ENCODE measurements around the gene CASP2. TPM values are rescaled to one million over a fixed set of nuclear protein-coding genes. Genes with fewer than 3 reads are reported as not detected.

The CASP2 gene
- total RNA-seq, 6 experiments from 2014 or later: 22.4 to 29.6 (median 25.0) TPM

DNA sequence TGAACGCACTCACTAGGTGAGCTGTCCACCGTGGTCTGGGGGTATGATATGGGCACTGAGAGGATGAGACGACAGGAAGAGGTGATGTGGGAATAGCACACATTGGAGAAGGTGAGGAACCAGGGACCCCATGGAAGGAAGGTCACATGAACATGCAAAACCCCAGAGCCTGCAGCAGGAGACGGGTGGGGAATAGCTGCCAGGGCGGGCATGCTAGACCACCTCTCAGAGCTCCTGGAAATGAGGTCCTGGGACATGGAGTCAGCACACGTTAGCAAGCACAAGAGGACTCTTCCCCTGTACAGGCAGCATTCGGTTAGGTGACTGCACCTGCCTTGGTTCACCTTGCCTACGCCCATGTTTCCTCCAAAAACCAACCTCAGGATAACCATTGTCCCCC is 66.2 kb downstream of the CASP2 start:
- Mint-ChIP-seq H3K27ac (no peak overlapping the region), H3K9me3 (no peaks in the 10 kb centered on the region), H3K4me3 (no peak overlapping the region), H3K27me3 (ENCODE audit: insufficient read depth) (peaks cover 36% of the 10 kb centered on the region), H3K36me3 (ENCODE audit: low read depth) (no peaks in the 10 kb centered on the region), H3K4me1 (ENCODE audit: low read depth) (no peaks in the 10 kb centered on the region)
- no peak for DNase-seq
- TF ChIP-seq, protein P1, sequence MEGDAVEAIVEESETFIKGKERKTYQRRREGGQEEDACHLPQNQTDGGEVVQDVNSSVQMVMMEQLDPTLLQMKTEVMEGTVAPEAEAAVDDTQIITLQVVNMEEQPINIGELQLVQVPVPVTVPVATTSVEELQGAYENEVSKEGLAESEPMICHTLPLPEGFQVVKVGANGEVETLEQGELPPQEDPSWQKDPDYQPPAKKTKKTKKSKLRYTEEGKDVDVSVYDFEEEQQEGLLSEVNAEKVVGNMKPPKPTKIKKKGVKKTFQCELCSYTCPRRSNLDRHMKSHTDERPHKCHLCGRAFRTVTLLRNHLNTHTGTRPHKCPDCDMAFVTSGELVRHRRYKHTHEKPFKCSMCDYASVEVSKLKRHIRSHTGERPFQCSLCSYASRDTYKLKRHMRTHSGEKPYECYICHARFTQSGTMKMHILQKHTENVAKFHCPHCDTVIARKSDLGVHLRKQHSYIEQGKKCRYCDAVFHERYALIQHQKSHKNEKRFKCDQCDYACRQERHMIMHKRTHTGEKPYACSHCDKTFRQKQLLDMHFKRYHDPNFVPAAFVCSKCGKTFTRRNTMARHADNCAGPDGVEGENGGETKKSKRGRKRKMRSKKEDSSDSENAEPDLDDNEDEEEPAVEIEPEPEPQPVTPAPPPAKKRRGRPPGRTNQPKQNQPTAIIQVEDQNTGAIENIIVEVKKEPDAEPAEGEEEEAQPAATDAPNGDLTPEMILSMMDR (IDR thresholded peaks at IDR 0.05): no peak

DNA sequence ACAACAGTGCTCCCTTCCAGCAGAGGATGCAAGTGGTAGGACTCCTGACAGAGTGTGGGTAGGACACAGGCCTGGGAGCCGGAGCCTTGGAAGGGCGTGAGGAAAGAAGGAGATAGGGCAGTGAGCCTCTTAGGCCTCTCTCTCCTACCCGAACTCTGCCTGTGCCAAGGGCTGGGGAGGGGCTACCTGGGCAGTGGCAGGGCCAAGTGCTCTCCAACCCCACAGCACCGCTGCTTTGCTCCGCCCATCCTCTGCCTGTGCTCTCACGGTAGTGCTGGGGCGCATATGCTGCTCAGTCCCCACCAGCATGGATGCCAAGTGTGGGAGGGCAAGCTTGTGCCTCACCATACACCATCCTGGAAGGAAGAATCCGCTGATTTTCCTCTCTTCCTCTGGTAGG is 66.8 kb downstream of the CASP2 start:
- no peaks in the 10 kb centered on the region for H3K9me3 Mint-ChIP-seq

DNA sequence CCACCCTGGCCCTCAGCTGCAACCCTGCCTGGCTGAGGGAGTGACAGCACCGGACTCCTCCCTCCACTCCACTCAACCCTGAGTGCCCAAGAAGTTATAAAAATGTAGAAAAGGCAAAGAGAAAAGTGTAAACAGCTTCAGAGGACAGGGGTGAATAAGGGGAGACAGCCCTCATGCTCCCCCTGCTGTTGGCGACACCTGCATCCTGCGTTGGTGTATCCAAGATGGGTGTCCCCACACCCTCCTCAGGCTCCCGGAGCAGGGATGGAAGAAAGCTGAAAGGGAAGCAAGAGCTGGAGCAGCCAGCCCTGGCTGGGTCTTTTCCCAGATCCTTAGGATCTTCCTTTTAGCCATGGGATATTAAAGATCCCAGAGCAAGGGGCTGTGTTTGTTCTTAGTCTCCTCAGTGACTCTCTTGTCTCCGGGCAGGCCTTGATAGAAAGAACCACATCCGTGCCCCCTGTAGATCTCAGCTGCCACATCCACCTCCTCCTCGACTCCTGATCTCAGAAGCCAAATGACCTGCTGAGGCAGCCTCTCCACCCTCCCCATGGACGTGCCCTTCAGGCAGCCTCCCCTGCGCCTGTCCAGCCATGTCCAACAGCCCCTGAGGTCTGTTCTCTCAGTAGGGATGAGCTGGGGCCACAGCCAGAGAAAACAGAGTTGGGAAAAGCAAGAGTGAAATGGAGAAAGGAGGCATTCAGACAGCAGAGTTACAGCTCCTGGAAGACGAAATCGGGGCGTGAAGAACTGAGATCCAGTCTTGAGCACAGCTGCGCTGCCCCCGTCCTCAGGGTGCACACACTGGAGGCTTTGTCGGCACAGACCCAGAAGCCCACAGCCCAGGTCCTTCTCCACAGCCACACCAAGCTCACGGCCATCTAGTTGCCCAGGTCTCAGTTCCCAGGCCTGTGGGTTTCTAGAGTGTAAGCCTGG is 67.6 kb downstream of the CASP2 start:
- Mint-ChIP-seq H3K4me3 (no peak overlapping the region), H3K9me3 (no peaks in the 10 kb centered on the region), H3K4me1 (ENCODE audit: low read depth) (no peaks in the 10 kb centered on the region), H3K36me3 (ENCODE audit: low read depth) (no peaks in the 10 kb centered on the region), H3K27me3 (ENCODE audit: insufficient read depth) (peaks cover 44% of the 10 kb centered on the region), H3K27ac (no peak overlapping the region)
- TF ChIP-seq, protein P1 (IDR thresholded peaks at IDR 0.05): no peak; the same call in 1 of the 2 replicates
- DNase-seq: no peak

More for the DNA sequence above, 66.8 kb downstream of the CASP2 start:
- H3K36me3 Mint-ChIP-seq (ENCODE audit: low read depth): no peaks in the 10 kb centered on the region
- TF ChIP-seq, protein P1 (IDR thresholded peaks at IDR 0.05): no peak
- H3K27ac Mint-ChIP-seq: no peak overlapping the region
- H3K27me3 Mint-ChIP-seq (ENCODE audit: insufficient read depth): peaks cover 37% of the 10 kb centered on the region
- H3K4me1 Mint-ChIP-seq (ENCODE audit: low read depth): no peaks in the 10 kb centered on the region
- H3K4me3 Mint-ChIP-seq: no peak overlapping the region
- DNase-seq: no peak

DNA sequence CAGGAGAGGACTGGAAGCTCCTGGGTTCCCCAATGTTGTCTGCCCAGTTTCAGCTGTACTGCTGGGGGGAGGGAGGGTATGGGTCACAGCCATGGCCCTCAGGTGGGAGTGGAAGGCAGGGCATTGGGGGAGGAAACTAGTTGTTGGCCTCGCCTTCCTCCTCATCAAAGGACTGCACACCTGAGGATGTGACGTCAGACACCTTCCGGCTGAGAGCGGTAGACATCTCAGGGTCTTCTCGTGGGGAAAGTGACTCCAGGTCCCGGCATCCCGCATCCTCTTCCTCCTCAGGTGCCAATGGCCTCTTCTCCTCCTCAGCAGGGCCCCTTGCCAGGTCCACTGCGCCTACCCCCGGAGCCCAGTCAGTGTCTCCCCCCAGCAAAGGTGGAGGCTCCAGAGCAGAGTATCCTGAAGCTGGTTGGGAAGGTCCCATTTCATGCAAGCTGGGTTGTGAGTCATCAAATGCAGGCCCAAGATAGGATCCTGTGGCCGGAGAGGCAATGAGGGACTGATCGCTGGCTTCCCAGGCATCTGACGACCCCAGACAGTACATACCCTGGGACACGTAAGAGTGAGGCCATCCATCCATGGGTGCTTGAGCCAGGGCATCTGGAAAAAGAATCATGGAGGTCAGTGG is 68.4 kb downstream of the CASP2 start:
- peaks cover 39% of the 10 kb centered on the region for H3K27me3 Mint-ChIP-seq (ENCODE audit: insufficient read depth)
- no peaks in the 10 kb centered on the region for H3K4me1 Mint-ChIP-seq (ENCODE audit: low read depth)
- DNase-seq: no peak
- no peaks in the 10 kb centered on the region for H3K36me3 Mint-ChIP-seq (ENCODE audit: low read depth)
- H3K27ac Mint-ChIP-seq: no peak overlapping the region
- TF ChIP-seq, protein P1 (IDR thresholded peaks at IDR 0.05): no peak
- H3K9me3 Mint-ChIP-seq: no peaks in the 10 kb centered on the region
- no peak overlapping the region for H3K4me3 Mint-ChIP-seq

Other genes with a start within 250 kb of the CASP2 start
- not detected for gene OR6V1, start 236.0 kb upstream of the CASP2 start, total RNA-seq (2021; fragmentation: NEBNext Ultra II Directional; extraction: Animal tissue kit (Norgen Biotek cat#: 25700))
- gene PIP, start 156.3 kb upstream of the CASP2 start, total RNA-seq (2021; fragmentation: NEBNext Ultra II Directional; extraction: Animal tissue kit (Norgen Biotek cat#: 25700)): not detected
- gene TAS2R39, start 104.9 kb upstream of the CASP2 start, total RNA-seq (2021; fragmentation: NEBNext Ultra II Directional; extraction: Animal tissue kit (Norgen Biotek cat#: 25700)): not detected
- gene TAS2R40, start 66.3 kb upstream of the CASP2 start, total RNA-seq (2021; fragmentation: NEBNext Ultra II Directional; extraction: Animal tissue kit (Norgen Biotek cat#: 25700)): not detected
- gene GSTK1, start 24.9 kb upstream of the CASP2 start, total RNA-seq (2021; fragmentation: NEBNext Ultra II Directional; extraction: Animal tissue kit (Norgen Biotek cat#: 25700)): 100 to 1,000 TPM in 2 of 6 experiments, 10 to 100 TPM in 4; 85.6 to 102 (median 89.4) TPM
- under 1 TPM in 1 of 6 experiments, not detected in 5; 0.25 TPM for gene TMEM139, start 3.4 kb upstream of the CASP2 start, total RNA-seq (2021; fragmentation: NEBNext Ultra II Directional; extraction: Animal tissue kit (Norgen Biotek cat#: 25700))
- not detected for gene CLCN1, start 27.8 kb downstream of the CASP2 start, total RNA-seq (2021; fragmentation: NEBNext Ultra II Directional; extraction: Animal tissue kit (Norgen Biotek cat#: 25700))
- 1 to 10 TPM in 3 of 6 experiments, under 1 TPM in 3; 0.70 to 1.3 (median 0.98) TPM for gene FAM131B, start 74.4 kb downstream of the CASP2 start, total RNA-seq (2021; fragmentation: NEBNext Ultra II Directional; extraction: Animal tissue kit (Norgen Biotek cat#: 25700))
- gene ZYX, start 93.0 kb downstream of the CASP2 start, total RNA-seq (2021; fragmentation: NEBNext Ultra II Directional; extraction: Animal tissue kit (Norgen Biotek cat#: 25700)): 100 to 1,000 TPM; 491 to 576 (median 546) TPM
- gene EPHA1, start 120.5 kb downstream of the CASP2 start, total RNA-seq (2021; fragmentation: NEBNext Ultra II Directional; extraction: Animal tissue kit (Norgen Biotek cat#: 25700)): not detected
- not detected for gene TAS2R60, start 155.1 kb downstream of the CASP2 start, total RNA-seq (2021; fragmentation: NEBNext Ultra II Directional; extraction: Animal tissue kit (Norgen Biotek cat#: 25700))
- gene TAS2R41, start 189.5 kb downstream of the CASP2 start, total RNA-seq (2021; fragmentation: NEBNext Ultra II Directional; extraction: Animal tissue kit (Norgen Biotek cat#: 25700)): not detected